ENCODE data around the gene GTF2H4.

GTF2H4 gene

GRCh38 chr6:30881392-30882203 is 26.4 kb upstream of the GTF2H4 start:
- no peak overlapping the region for H3K4me3 ChIP-seq
- no peaks in the 10 kb centered on the region for H3K9me3 ChIP-seq (ENCODE audit: low read depth, low read length)
- DNase-seq (ENCODE audit: low read depth, low spot score) = no peak
- no peak overlapping the region for H3K9ac ChIP-seq (ENCODE audit: insufficient read length)
- H3K27ac ChIP-seq = no peak overlapping the region
- no peaks in the 10 kb centered on the region for H3K36me3 ChIP-seq (ENCODE audit: insufficient read depth, low read length)
- TF ChIP-seq FOXP2 (optimal IDR thresholded peaks at IDR 0.05; ENCODE audit: control extremely low read depth, extremely low read length, insufficient read depth) = no peak
- no peak for TF ChIP-seq POLR2AphosphoS5 (IDR thresholded peaks at IDR 0.05; ENCODE audit: borderline replicate concordance, low read depth, low read length)
- TF ChIP-seq EZH2 (IDR thresholded peaks at IDR 0.05) = no peak

DNA sequence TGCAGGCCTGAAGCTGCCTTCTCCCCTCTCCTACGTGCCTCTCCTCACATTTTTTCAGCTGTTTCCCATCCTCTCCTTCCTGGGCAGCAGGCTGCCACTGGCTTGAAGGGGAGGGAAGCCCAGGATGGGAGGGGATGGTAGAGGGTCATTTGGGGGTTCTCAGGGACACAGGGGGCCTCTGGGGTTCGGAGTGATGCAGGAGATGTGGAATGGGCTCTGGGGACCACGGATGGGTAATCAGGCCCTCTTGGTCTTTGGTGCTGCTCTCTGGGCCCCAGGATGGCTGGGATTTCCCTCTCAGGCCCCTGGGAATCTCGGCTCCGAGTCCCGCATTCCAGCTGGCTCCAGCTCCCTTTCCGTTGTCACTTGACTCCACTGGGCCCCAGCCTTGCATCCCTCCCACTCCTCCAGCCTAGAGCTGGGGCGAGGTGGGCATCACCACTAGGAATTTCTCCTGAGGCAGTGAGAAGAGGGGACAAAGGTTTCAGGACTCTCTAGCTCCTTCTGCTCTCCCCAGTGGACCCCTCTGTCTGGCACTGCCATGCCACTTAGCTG is 25.7 kb upstream of the GTF2H4 start:
- TF ChIP-seq EZH2 (IDR thresholded peaks at IDR 0.05) = no peak
- no peaks in the 10 kb centered on the region for H3K36me3 ChIP-seq (ENCODE audit: insufficient read depth, low read length)
- DNase-seq (ENCODE audit: low read depth, low spot score) = no peak
- peak overlapping the region; percentile 37 for H3K9ac ChIP-seq (ENCODE audit: insufficient read length)
- H3K9me3 ChIP-seq (ENCODE audit: low read depth, low read length) = no peaks in the 10 kb centered on the region
- no peak overlapping the region for H3K27ac ChIP-seq
- H3K4me3 ChIP-seq = no peak overlapping the region

DNA sequence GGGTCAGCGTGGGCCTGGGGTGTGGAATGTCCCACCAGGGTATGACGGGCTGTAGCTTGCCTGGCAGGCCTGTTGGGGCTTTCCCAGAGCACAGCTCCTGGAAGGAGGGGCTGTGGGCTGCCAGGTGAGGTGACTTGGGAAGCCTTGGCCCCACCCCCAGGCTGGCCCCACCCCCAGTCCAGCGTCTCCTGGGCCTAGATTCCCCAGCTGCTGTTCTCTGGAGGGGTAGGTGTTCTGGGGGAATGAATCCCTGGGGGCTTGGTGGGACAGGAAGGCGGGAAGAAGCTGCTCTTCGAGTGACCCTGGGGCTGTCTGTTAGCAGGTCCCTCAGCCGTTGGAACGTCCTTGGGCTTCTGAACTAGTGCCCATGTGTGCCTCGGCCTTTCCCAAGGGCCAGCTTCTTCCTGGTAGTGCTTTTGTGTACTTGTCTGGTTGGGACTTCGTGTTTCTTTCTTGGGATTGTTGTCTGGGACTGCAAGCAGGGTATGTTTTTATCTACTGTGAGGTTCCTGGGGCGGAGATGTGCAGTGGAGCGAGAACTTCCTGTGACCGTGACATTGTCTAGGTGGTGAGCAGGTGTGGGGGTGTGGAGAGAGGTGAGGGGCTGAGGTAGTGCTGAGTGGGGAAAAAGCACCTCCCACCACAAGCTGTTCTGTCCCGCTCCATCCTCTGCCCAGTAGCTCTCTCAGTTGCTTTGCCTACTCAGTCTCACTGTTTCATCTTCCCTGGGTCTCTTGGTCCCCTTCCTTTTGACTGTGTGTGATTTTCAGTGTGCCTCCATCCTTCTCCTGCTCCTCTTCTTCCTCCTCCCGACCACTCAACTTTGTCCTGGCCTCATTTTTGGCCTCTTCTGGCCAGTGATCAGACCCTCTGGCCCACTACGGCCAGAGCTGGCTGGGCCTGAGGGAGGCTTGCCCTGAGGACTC is 25.0 kb upstream of the GTF2H4 start:
- H3K27ac ChIP-seq = peak overlapping the region; percentile 92
- no peaks in the 10 kb centered on the region for H3K9me3 ChIP-seq (ENCODE audit: low read depth, low read length)
- DNase-seq (ENCODE audit: low read depth, low spot score) = no peak
- peak overlapping the region; percentile 80 for H3K4me3 ChIP-seq
- TF ChIP-seq FOXP2 (optimal IDR thresholded peaks at IDR 0.05; ENCODE audit: control extremely low read depth, extremely low read length, insufficient read depth) (no peak), POLR2AphosphoS5 (IDR thresholded peaks at IDR 0.05; ENCODE audit: borderline replicate concordance, low read depth, low read length) (no peak), EZH2 (IDR thresholded peaks at IDR 0.05) (no peak)
- H3K9ac ChIP-seq (ENCODE audit: insufficient read length) = peak overlapping the region; percentile 55
- no peaks in the 10 kb centered on the region for H3K36me3 ChIP-seq (ENCODE audit: insufficient read depth, low read length)

DNA sequence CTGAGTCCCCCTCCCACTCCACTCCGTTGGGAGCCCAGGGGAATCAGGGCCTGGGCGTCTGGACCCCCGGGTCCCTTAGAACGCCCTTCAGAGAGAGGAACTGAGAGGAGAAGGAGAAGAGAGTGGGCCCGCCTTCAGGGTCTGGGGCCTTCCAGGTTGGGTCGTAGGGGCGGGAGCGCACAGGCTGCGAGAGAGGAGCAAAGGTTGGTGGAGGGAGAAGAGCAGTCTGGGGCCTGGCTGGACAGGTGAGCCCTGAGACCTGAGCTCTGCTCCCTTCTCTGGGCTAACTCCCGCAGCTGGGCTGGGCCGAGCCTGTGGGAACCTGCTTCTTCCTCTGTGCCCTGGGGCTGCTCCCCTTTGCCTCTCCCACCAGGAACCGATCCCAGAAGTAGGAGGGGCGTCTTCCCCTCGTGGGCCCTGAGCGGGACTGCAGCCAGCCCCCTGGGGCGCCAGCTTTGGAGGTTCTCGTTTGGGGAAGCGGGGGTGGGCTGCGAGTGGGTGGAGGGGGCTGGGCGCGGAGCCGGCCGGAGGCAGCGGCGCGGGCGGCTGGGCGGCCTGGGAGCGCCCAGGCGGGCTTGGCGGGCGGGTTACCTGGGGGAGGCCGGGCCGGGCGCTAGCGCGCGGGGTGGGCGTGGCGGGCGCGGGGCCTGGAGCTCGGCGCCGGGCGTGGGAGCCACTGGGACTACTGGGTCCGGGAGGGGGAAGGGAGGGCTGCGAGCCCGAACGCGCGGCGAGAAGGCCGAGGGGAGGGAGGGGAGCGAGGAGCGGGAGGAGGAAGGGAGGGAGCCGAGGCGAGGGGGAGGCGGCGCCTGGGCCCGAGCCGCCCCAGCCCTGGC is 24.1 kb upstream of the GTF2H4 start, which contains the start of gene DDR1:
Gene DDR1 (plus strand): TSS at position 835 of the 836 bp plus-strand sequence. CDS start 4,211 bp downstream, outside the sequence.
- Histone ChIP-seq H3K27ac (peak within 1 kb of the TSS; percentile 92), H3K4me3 (peak within 1 kb of the TSS; percentile 80), H3K9me3 (ENCODE audit: low read depth, low read length) (no peaks in the 10 kb centered on the region), H3K9ac (ENCODE audit: insufficient read length) (peak within 1 kb of the TSS; percentile 62), H3K36me3 (ENCODE audit: insufficient read depth, low read length) (peaks cover 3% of the 10 kb centered on the region; the same call in 1 of the 2 replicates)
- no peak for TF ChIP-seq EZH2 (IDR thresholded peaks at IDR 0.05)
- TF ChIP-seq POLR2AphosphoS5 (IDR thresholded peaks at IDR 0.05; ENCODE audit: borderline replicate concordance, low read depth, low read length) = peak; percentile 58; the same call in 1 of the 2 replicates
- no peak for TF ChIP-seq FOXP2 (optimal IDR thresholded peaks at IDR 0.05; ENCODE audit: control extremely low read depth, extremely low read length, insufficient read depth)
- no peak for DNase-seq (ENCODE audit: low read depth, low spot score)

DNA sequence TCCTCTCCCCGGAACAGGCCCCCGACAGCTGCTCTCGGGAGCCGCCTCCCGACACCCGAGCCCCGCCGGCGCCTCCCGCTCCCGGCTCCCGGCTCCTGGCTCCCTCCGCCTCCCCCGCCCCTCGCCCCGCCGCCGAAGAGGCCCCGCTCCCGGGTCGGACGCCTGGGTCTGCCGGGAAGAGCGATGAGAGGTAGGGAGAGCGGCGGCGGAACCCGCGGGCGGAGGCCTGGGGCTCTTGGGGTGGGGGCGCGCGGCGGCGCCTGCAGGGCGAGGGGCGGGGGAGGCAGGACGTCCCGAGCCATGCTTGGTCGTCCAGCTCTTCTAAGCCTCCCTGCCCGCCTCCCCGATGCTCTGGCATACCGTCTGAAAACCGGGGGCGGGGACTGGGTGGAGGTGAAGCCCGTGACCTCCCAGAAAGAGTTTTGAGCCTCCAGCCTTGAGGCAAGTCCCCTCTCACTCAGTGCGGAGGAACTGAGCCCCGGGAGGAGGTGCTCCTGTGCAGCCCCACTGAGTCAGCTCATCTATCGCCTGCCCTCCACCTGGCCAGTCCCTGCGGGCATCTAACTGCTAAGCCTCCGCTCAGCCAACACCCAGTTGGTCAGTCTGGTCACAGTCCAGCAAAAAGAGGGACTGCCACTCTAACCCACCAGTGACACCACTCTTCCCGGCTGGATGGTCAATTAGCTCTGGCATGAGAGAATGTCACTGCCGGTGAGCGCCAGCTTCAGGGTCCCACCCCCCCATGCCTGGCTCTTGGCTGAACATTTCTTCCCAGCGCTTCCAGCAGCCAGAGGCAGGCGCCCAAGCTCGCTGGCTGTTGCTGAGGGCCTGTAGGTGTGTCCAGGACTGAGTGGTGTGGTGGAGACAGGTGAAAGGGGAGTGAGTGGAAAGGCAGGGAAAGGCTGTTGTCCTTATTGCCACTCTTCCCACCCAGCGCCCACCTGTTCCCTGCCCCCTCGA is 23.2 kb upstream of the GTF2H4 start:
- H3K4me3 ChIP-seq = peak overlapping the region; percentile 80
- DNase-seq (ENCODE audit: low read depth, low spot score) = no peak
- peak overlapping the region; percentile 62 for H3K9ac ChIP-seq (ENCODE audit: insufficient read length)
- TF ChIP-seq POLR2AphosphoS5 (IDR thresholded peaks at IDR 0.05; ENCODE audit: borderline replicate concordance, low read depth, low read length) (no peak; the same call in 1 of the 2 replicates), FOXP2 (optimal IDR thresholded peaks at IDR 0.05; ENCODE audit: control extremely low read depth, extremely low read length, insufficient read depth) (no peak), EZH2 (IDR thresholded peaks at IDR 0.05) (no peak)
- peak overlapping the region; percentile 92 for H3K27ac ChIP-seq
- peaks cover 12% of the 10 kb centered on the region; the same call in 1 of the 2 replicates for H3K36me3 ChIP-seq (ENCODE audit: insufficient read depth, low read length)
- no peaks in the 10 kb centered on the region for H3K9me3 ChIP-seq (ENCODE audit: low read depth, low read length)

GRCh38 chr6:30885481-30885998 is 22.5 kb upstream of the GTF2H4 start:
- no peak for DNase-seq (ENCODE audit: low read depth, low spot score)
- Histone ChIP-seq H3K27ac (peak overlapping the region; percentile 42; the same call in 1 of the 2 replicates), H3K9me3 (ENCODE audit: low read depth, low read length) (no peaks in the 10 kb centered on the region), H3K9ac (ENCODE audit: insufficient read length) (peak overlapping the region; percentile 62), H3K36me3 (ENCODE audit: insufficient read depth, low read length) (peaks cover 20% of the 10 kb centered on the region; the same call in 1 of the 2 replicates), H3K4me3 (peak overlapping the region; percentile 80)
- no peak for TF ChIP-seq POLR2AphosphoS5 (IDR thresholded peaks at IDR 0.05; ENCODE audit: borderline replicate concordance, low read depth, low read length)
